ENCODE data around the gene PTPRK.

Gene PTPRK

DNA sequence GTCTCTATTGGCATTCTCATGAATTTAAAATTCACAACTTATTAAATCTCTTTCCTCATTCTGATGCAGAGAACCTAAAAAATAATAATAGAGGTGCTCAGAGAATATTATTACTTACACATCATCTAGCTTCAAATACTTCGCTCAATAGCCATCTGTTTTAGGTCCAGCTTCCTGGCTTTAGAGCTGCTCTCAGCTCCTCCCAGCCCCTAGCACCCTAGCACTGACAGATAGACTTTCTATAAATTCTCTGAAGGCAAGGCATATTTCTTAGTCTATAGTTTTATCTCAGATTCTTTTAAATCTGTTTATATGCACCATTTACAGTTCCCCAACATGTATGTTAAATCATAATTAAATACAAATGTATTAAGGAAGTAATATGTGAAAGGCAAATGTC is 281.3 kb downstream of the PTPRK start:
- DNase-seq: no peak

DNA sequence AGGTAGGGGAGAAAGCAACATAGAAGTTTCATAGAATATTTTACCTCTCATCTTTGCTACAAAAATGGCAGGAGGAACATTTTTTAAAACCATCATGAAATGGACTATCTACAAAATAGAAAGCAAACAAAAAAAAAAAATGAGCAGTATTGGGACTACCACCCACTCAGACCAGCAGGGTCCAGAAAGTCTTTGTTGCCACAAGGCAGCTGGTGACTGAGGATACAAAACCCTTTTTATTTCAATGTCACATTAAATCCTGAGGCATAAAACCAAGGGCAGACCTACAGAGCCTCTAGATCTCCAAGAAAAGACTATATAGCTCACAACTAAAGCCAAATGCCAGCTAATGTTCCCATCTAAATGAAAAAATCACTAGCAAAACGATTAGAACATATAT is 282.2 kb downstream of the PTPRK start:
- DNase-seq: no peak

DNA sequence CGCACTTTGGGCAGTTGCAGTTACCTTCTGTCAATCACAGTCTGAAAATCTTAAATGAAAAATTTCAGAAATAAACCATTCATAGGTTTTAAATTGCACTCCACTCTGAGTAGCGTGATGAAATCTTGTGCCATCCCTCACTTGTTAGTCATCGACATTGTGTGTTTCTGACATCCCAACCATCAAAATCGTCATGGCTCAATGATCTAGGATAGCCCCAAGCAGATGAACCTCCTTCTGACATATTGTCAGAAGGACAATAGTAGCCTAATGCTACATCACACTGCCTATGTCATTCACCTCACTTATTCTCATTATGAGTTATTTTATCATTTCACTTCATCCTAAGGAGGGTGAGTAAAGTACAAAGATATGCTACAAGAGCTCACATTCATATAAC is 284.8 kb downstream of the PTPRK start:
- no peak for DNase-seq

DNA sequence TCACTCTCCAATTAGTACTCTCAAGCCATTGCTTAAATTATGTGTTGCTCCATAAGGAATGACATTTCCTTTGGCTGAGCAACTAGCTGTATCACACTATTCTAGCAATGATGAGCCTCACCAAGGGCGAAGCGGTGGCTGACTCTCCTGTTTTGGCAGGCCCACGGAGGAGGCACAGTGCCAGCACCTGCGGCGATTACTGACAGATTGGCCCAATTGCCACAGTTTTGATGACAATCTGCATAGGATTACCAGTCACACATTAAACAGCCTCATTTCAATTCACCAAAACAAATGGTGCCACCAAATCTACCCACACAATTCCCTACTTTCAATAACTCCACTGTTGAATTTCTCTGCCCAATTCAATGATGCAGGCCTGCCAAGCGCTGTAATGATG is 286.9 kb downstream of the PTPRK start:
- no peak for DNase-seq

DNA sequence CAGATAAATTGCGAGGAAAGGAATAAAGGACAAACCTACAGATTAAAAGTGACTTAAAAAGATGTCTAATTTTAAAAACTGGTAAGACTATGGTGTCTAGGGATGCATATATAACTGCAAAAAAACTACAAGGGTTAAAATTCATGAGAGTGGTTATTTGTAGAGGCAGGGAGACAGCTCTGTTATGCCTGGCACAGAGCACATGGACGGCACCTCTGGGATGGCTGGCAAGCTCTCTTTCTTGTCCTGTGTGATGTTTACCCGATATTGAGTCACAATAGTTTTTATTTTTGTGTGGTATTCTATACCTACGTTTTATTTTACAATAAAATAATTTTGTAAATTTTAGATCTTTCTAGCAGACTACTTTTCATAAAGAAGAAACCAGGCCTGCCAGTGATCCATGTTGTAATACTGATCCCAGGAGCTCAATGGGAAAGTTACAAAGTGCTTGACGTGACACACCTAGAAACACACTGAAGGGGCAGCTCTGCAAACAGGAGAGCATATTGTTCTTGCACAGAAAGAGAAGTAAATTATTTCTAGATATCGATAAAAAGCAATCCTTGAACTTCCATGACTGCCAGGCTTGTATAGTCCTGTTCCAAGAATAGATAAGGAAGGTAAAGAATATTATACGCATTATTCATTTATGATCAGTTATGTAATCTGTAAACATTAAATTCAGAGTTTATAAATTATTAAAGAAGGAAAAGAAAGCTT is 290.0 kb downstream of the PTPRK start:
- no peak for DNase-seq

DNA sequence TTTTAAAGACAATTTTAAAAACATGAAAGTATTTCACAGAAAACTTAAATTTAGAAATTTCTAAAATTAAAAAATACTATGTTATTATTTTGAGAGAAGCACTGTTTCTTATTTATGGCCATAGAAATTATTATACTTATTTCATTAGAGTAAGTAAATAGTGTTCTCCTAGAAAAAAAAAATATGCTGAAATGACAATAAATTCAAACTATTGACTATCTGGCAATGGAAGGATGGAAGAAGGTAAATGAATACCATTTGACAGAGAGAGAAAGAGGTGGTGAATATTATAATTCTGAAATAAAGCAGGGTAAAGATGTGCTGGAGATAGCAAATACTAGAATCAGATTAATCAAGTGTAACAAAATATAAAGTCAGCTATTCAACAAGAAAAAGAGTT is 294.8 kb downstream of the PTPRK start:
- no peak for DNase-seq

DNA sequence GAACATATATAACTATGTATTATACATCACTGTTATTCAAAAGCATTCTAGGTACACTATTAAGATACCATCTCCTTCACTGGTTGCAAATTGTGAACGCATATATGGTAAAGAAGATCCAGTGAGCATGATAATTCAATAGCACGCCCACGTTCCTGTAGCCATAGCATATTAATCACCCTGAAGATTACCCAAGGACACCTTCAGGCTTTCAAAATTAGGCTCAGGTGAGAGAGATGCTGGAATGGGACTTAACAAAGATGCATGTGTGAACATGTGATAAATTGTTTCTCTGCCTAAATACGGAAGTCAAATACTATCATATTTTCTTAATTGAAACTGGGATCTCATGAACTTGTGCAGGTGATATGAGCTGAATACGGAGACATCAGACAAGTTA is 303.5 kb downstream of the PTPRK start:
- no peak for DNase-seq

DNA sequence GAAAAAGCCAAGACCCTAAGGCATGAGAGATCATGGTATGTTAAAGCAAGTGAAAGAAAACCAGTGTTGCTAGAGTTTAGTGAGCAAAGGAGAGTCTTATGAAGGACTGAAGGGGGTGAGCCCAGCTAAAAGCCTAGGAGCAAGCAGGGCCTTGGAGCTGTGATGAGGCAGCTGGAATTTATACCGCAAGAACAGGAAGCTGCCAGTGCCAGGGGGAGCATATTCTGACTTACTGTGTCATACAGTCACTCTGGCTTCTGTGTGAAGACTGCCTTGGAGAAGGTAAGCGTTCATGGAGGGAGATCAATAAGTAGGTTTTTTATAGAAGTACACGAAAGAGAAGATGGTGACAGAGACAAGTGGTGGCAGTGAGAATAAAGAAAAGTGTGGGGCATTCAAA is 310.6 kb downstream of the PTPRK start:
- no peak for DNase-seq

DNA sequence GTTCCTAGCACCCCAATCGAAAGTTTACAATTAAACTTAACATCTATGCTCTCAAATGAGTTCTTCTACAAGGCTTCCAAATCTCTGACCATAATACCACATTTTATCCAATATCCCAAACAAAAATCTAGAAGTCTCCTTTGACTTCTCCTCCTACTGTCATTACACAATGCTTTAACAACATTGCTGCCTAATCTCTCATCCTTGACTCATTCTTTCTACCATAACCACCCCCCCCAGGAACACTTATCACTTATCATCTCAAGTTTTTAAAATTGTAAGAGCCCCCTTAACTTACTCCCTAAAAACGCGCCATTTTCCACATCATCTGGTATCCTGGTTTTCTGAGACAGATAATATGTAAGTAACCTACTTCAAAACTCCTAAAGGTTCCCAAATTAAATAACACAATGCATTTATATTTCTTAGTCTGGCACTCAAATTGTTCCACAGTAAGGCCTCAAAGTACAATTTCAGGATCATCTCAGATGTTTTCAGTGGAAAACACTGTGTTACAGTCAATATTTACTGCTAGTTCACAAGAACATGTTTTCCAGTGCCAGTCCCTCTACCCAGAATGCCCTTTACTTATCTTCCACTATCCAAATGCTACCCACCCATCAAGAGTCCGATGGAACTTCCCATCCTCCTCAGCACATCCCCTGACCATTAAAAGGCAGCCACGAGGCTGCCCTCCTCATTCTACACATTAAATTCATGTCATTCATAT is 311.4 kb downstream of the PTPRK start:
- DNase-seq: no peak

DNA sequence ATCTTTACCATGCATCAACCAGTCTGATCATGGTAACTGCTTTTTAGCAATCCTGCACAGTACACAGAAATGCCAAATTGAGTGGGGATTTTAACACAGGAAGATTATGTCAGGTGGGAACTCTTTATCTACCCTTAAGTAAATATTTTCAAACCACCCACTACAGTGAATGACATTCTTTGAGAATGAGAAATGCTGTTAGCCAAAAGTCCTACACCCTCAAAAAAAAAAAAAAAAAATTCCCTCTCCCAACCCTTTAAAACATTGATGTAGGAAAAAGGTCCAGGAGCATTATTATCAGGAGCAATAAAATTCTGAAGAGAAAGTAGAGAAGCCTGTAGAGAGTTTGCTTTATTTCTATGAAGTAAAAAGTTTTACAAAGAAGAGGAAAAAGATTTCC is 312.3 kb downstream of the PTPRK start:
- DNase-seq: no peak

DNA sequence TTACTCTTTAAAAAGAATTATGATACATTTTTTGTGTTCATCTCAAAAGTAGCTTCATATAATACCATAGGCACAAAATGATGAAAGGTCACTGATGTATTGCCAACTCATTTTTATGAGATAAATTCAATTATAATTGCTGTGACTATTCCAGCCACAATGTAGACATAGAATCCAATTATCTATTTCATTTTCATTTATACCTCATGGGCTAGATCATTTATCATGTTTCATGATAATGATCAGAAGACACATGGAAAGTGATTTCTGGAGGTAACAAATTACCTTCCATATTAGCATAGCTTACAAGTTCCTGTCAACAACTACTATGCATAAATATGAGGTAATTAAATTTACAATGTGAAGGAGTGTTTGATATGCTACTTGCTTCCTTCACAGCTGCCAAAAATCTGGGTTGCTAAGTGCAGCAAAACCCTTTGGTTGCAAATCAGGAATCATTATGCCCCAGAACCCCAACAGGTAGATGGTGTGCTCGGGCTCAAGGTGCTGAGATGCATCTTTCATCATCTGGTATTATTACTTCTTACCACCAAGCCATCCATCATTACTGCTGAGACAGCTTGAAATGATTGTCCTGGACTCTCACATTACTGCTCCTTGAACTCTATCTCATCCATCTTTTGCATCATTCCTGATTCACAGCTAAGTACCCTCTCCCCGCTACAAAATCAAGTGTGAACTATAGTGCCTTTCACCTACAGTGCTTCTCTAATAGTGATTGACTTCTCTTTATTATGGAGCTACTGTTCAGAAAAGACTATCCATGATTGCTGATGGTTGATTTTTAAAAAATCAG is 313.6 kb downstream of the PTPRK start:
- DNase-seq: no peak

DNA sequence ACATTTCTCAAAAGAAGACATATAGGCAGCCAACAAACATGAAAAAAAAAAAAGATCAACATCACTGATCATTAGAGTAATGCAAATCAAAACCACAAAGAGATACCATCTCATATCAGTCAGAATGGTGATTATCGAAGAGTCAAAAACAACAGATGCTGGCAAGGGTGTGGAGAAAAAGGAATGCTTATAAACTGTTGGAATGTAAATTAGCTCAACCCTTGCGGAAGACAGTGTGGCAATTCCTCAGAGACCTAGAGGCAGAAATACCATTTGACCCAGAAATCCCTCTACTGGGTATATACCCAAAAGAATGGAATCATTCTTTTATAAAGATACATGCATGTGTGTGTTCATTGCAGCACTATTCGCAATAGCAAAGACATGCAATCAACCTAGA is 315.8 kb downstream of the PTPRK start:
- DNase-seq: no peak

DNA sequence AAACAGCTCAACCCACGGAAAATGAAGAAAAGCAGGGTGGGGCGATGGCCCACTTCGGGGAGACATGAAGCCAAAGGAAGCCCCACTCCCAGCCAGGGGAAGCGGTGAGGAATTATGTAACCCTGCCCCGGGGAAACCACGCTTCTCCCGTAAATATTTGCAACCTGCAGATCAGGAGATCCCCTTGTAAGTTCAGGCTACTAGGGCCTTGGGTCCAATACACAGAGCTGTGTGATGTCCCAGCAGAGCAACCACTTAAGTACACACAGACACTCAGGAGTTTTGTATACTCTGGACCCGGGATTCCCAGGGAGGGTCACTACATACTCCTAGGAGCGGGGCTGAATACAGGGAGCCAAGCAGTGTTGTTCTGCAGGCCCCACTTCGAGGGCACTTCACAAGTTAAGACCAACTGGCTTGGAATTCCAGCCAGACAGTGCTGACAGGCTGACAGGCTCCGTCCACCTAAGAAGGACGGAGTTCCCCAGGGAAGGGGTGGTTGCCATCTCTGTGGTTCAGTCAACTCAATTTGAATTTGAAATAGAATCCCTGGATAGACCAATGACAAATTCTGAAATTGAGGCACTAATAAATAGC is 318.1 kb downstream of the PTPRK start:
- no peak for DNase-seq

DNA sequence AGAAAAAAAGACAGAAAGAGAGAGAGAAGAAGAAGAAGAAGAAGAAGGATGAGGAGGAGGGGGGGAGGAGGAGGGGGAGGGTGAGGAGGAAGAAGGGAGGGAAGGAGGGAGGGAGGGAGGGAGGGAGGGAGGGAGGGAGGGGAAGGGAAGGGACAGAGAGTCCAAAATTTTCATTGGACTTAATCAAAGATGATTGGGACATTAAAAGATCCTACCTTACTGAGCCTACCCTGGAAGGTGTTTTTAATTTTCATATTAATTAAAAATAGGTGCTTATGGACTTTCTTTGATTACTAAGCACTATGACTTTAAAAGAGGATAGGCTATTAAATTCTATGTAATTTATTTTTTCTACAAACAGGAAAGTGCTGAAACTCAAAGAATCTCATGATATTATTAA is 319.6 kb downstream of the PTPRK start:
- no peak for DNase-seq

DNA sequence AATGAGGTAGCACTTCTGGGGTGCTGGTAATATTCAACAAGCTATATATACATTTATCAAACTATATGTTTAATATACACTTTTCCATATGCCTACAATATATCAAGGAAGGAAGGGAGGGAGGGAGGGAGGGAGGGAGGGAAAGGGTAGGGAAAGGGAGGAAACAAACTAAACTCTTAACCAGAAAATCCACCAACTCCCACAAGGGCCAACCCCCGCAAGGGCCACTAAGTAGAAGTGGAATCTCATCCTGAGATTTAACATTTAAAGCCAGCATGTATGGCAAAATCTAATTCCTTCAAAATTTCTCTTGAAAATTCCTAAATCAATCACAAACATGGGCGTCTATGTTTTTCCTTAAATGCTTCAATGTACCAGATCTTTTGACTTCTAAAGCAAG is 320.9 kb downstream of the PTPRK start:
- DNase-seq: no peak

DNA sequence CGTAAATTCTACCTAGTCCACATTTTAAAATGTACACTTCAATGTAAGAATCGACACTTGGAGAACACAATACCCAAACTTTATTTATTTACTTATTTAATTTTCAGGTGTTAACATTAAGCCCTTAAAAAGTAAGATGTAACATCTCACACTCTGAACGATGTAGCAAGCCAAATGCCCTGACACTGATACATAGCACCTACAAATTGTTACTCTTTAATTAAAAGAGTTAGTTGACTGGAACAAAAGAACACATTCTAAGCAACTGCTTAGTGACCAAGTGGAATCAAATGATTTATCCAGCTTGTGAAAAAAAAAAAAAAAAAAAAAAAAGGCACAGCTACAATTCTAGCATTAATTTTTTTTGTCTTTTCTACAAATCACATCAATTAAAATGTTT is 327.4 kb downstream of the PTPRK start:
- DNase-seq: no peak

DNA sequence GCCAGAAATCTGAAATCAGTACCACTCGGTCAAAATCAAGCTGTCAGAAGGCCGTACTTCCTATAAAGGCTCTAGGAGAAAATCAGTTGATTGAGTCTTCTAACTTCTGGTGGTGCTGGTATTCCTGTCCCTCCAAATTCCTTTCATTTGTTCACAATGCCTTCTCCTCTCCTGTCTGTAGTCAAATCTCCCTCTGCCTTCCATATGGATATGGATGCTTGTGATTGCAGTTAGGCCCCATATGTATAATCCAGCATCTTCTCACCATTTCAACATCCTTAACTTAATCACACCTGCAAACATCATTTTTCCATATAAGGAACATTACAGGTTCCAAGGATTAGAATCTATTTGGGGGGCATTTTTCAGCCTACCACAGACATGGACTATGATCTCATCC is 331.7 kb downstream of the PTPRK start:
- no peak for DNase-seq

DNA sequence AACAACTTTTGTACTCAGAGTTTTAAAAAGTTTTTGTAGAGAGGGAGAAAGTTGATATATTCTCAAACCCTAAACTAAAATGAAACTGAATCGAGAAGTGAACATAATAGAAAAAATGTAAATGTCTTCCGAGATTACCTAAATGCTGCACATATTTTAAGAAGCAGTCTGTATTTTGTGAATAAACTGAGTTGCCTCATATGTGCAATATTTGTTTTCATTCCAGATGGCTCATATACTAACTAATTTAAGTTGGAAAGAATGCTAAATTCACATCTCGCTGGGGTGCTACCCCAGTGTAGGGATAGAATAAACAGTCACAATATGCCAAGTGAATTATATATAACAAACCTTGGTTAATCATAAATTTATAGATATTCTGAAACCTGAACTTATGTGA is 333.7 kb downstream of the PTPRK start:
- DNase-seq: no peak

DNA sequence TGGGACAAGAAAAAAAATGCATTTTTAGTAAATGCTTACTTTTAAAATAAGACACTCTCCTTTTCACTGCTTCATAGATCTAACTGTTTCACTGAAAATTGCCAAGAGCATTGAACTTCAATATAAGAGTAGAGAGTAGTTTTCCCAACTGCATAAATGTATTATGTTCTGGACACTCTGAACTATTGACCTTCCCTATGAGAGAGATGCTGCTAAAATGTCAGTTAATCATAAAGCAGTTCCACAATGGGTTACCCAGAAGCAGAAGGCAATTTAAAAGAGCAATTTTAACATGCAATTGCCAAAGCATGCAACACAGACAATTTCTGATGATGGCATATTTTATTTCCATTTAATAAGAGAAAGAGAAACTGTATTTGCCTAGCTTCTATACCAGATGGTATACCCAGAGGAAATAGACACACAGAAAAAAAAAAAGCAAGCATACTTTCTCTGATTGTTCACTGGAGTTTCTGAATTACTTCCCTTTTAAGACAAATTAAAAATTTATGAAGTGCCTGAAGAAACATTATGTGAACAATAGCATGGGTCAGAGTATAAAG is 340.4 kb downstream of the PTPRK start:
- no peak for DNase-seq

DNA sequence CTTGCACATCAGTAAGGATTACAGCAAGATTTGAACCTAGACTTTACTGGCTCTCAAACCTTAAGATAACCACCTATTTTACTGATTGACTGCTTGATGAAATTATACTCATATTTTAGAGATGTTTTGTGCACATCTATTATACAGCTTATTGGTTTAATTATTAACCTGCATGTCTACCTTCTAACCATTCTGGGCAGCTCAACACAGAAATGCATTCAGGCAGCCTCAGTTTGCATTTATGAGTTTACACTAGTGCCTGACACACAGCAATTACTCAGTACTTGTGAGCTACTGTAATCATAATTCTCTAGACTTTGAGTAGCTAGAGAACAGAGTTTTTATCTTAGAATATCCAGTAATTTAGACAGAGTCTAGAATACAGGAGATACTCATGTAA is 345.7 kb downstream of the PTPRK start:
- DNase-seq: no peak

DNA sequence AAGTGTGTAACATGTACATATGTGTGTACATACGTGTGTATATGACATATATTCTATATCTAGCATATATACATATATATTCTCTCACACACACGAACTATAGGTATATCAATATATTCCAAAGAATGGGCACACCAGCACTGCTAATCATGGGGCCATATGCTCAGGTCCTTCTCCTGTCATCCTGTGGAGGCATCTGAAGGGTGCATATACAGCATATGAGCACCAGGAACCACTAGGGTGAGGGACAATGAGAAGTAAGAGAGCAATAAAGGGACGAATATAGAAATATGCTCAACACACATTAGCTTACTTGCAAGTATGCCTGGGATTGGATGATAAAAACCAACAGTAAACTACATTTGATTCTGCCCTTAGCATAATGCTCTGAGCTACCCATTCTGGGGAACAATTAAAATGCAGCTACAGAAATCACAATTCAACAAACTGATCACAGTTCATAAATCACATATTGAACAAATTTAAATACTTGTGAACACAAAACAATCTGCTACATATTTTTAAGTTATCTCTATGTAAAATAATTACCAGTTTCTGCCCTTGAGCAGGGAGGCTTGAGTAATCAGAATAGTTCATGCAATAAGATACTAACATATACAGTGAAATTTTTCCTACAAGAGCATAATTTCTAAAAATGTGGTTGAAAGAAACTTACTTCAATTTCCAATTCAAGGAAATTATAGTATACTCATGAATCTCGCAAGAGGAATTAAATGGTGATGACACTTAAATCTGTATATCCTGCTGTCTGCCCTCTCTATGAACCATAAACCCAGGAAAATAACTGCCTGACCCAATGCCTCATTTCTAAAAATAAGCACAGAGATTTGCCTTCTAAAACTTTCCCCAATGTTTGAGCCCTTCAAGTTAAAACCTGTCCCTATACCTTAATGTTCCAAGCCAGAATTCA is 347.4 kb downstream of the PTPRK start:
- no peak for DNase-seq

DNA sequence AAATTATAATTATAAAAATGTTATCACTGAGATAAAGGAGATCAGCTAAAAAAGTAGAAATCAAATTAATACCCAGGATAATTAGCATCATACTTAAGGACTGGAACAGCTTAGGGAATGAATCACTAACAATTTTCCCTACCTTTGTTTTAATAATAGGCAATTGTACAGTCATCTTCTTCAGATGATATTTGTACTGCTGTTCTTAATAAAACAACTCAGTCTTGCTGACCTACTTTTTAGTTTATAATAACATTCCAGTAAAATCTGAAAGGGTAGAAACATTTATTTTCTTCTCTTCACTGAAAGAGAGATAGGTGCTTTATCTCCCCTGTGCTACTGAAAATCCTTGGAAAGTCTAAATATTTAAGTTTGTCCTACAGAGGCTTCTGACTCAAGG is 348.3 kb downstream of the PTPRK start:
- no peak for DNase-seq

Measured in CD4-positive, alpha-beta T cell treated with Interferon gamma for 1 hour (primary cell).